Choroid plexus epithelial cell (primary cell): ENCODE measurements around the gene EHMT1.

Experiments
- DNase-seq: peaks from one replicate; pipeline ENCODE4 v3.0.0-alpha.2; 2010; ENCODE audit warnings: low read depth
- H3K4me3 ChIP-seq: 2 replicates; pipeline ENCODE4 v1.5.1; 2011; ENCODE audit warnings: low read depth, mild to moderate bottlenecking, control low read depth, low read length, moderate library complexity
- TF ChIP-seq, protein P1 (sequence below): conservative IDR thresholded peaks from 2 replicates; pipeline ENCODE4 v1.5.1; 2011; ENCODE audit warnings: low read depth, mild to moderate bottlenecking, control low read depth, inconsistent platforms, low read length, moderate library complexity

Gene EHMT1

GRCh38 chr9:137618105-137619067 is at the start of gene EHMT1:
Gene EHMT1 (plus strand): TSS chr9:137619005. CDS start chr9:137619029, 24 bp downstream.
- H3K4me3 ChIP-seq, result peak within 1 kb of the TSS; percentile 96
- TF ChIP-seq, protein P1, sequence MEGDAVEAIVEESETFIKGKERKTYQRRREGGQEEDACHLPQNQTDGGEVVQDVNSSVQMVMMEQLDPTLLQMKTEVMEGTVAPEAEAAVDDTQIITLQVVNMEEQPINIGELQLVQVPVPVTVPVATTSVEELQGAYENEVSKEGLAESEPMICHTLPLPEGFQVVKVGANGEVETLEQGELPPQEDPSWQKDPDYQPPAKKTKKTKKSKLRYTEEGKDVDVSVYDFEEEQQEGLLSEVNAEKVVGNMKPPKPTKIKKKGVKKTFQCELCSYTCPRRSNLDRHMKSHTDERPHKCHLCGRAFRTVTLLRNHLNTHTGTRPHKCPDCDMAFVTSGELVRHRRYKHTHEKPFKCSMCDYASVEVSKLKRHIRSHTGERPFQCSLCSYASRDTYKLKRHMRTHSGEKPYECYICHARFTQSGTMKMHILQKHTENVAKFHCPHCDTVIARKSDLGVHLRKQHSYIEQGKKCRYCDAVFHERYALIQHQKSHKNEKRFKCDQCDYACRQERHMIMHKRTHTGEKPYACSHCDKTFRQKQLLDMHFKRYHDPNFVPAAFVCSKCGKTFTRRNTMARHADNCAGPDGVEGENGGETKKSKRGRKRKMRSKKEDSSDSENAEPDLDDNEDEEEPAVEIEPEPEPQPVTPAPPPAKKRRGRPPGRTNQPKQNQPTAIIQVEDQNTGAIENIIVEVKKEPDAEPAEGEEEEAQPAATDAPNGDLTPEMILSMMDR, result peak; percentile 6
- DNase-seq, result peak; percentile 84

- TF ChIP-seq, protein P1, result no peak
- H3K4me3 ChIP-seq, result no peak overlapping the region
- DNase-seq, result no peak
These were observed 49.1 kb upstream of the EHMT1 start for GRCh38 chr9:137569609-137570203.

GRCh38 chr9:137570566-137570965 is 48.2 kb upstream of the EHMT1 start:
- no peak for DNase-seq
- TF ChIP-seq, protein P1, result no peak
- H3K4me3 ChIP-seq, result no peak overlapping the region

- no peak for DNase-seq
- no peak overlapping the region for H3K4me3 ChIP-seq
- TF ChIP-seq, protein P1, result no peak
These were observed 44.6 kb upstream of the EHMT1 start for GRCh38 chr9:137574192-137574591.

DNA sequence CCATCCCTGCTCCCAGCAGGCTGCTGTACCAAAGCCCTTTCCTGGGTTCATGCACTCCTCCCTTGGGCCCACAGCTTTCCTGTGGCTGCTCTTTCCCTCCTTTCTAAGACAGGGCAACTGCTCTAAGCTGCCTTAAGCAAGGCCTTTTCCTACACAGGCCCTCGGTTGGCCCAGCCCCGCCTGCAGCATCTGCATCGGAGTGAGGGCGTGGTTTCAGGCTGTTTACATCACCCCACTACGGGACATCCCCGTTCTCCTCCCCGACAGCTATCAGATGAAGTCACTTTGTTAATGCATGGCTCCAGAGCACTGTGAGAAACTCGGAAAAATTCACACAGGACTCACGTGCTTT is 43.5 kb upstream of the EHMT1 start:
- H3K4me3 ChIP-seq, result no peak overlapping the region
- DNase-seq, result no peak
- TF ChIP-seq, protein P1, result no peak

- H3K4me3 ChIP-seq, result no peak overlapping the region
- no peak for DNase-seq
- TF ChIP-seq, protein P1, result no peak
These were observed 42.9 kb upstream of the EHMT1 start for GRCh38 chr9:137575716-137576411.
